Astrocyte of the cerebellum (primary cell): ENCODE measurements around the gene PLPPR1.
"Not testable (repeated sequence)": the region's sequence is repeated elsewhere in the genome, so short reads cannot be mapped to it uniquely, and the experiment has no call there.

Experiments used
- DNase-seq: peaks from one replicate; pipeline ENCODE4 v3.0.0-alpha.2; 2011; ENCODE audit warnings: low read depth
- H3K4me3 ChIP-seq: 2 replicates; pipeline ENCODE4 v1.5.1; 2011; ENCODE audit warnings: mild to moderate bottlenecking, low read depth, low read length, moderate library complexity
- in situ Hi-C: cut with HindIII; loops from 2 replicates; pipeline ENCODE4 v1.10.0; 2017; ENCODE audit warnings: low sequenced_read_pairs
- TF ChIP-seq, protein P1 (sequence below): IDR thresholded peaks from 2 replicates; pipeline ENCODE4 v1.5.1; 2012; ENCODE audit warnings: low read length, low read depth, moderate library complexity, mild to moderate bottlenecking; ENCODE audit errors: missing control alignments

The PLPPR1 gene

DNA sequence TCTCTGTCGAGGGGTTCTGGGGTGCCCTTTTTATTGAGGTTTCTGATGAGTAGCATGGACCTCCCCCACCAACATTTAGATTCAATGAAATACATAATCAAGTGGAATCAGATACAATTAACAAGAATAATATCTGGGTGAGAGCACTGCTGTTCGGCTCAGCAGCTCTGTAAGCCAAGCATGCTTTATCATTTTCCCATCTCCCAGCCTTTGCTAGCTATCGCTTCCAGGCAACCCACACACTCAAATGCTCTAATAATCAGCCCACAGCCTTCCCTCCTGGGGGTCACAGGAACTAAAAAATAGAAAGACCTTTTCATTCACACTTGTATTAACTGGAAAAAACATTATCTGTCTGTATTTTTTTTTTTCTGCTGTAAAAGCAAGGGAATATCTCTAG is 8.9 kb downstream of the PLPPR1 start:
- H3K4me3 ChIP-seq, result no peak overlapping the region
- no peak for DNase-seq
- TF ChIP-seq, protein P1, sequence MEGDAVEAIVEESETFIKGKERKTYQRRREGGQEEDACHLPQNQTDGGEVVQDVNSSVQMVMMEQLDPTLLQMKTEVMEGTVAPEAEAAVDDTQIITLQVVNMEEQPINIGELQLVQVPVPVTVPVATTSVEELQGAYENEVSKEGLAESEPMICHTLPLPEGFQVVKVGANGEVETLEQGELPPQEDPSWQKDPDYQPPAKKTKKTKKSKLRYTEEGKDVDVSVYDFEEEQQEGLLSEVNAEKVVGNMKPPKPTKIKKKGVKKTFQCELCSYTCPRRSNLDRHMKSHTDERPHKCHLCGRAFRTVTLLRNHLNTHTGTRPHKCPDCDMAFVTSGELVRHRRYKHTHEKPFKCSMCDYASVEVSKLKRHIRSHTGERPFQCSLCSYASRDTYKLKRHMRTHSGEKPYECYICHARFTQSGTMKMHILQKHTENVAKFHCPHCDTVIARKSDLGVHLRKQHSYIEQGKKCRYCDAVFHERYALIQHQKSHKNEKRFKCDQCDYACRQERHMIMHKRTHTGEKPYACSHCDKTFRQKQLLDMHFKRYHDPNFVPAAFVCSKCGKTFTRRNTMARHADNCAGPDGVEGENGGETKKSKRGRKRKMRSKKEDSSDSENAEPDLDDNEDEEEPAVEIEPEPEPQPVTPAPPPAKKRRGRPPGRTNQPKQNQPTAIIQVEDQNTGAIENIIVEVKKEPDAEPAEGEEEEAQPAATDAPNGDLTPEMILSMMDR, result no peak
- in situ Hi-C loops, result no loop called here

DNA sequence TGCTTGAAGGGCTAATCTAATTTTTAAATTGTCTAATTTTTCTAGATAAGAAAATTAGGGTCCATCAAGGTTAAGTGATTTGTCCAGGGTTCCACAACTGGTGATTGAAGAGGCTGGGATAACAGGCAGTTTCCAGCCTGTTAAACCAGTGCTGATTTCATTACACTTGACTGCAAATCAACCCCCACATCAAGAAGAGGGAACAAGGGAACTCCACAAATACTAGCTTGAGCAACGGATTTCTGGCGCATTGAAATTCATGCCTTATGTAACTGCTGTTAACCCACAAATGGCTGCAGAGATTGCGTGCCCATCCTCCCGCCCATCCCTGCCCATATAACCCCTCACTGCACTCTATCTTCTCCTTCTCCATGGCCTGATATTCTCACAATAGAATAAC is 10.0 kb downstream of the PLPPR1 start:
- TF ChIP-seq, protein P1, result no peak
- in situ Hi-C loops, result no loop called here
- no peak overlapping the region for H3K4me3 ChIP-seq
- no peak for DNase-seq

DNA sequence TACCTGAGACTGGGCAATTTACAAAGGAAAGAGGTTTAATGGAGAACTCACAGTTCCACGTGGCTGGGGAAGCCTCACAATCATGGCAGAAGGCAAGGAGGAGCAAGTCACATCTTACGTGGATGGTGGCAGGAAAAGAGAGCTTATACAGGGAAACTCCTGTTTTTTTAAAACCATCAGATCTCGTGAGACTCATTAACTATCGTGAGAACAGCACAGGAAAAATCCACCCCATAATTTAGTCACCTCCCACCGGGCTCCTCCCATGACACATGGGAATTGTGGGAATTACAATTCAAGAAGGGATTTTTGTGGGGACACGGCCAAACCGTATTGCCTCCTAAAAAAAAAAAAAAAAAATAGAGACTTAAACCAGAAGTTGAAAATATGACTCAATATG is 11.1 kb downstream of the PLPPR1 start:
- DNase-seq, in situ Hi-C loops, H3K4me3 ChIP-seq: not testable (repeated sequence)

DNA sequence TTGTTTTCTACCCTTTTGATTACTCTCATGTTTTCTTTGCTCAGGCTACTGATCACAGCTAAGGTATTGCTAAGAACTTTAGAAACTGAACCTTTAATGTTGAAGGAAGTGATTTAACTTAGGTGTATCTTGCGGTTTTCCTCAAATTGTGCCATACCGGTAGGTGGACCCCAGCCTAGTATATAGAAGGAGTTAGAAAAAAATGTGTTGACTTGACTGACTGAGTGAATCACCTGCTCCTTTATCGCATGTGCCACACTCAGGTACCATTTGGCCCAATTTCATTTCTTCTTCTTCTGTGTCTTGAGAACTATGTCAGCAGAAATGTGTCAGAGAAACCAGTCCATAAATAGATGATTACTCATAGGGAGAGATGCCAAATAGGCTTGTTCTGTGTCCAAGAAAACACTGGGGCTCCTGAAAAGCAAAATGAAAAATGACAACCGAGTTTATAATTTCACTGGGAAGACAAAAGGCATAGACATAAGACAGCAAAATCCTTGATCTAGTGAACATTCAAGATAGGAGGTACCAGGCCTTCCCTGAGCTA is 19.4 kb downstream of the PLPPR1 start:
- DNase-seq, result no peak
- in situ Hi-C loops, result no loop called here
- TF ChIP-seq, protein P1, result no peak
- no peak overlapping the region for H3K4me3 ChIP-seq

DNA sequence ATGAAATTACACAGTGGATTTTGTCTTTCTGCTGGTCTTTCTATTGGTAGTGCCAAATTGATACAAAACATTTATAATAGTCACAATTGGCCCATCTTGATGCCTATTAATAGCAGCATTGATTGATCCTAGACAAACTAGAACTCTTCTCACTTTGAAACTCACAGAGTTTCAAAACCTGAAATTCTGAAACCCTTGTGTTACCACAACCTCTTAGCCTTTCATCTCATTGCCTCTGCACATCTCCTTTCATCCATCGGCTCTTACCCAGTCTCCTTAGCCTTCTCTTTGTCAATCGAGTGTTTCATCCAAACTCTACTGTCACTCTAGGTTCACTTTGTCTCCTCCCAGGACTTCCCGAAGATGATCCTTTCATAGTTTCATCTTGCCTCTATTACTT is 22.1 kb downstream of the PLPPR1 start:
- in situ Hi-C loops, result no loop called here
- no peak overlapping the region for H3K4me3 ChIP-seq
- DNase-seq, result no peak
- TF ChIP-seq, protein P1, result no peak

DNA sequence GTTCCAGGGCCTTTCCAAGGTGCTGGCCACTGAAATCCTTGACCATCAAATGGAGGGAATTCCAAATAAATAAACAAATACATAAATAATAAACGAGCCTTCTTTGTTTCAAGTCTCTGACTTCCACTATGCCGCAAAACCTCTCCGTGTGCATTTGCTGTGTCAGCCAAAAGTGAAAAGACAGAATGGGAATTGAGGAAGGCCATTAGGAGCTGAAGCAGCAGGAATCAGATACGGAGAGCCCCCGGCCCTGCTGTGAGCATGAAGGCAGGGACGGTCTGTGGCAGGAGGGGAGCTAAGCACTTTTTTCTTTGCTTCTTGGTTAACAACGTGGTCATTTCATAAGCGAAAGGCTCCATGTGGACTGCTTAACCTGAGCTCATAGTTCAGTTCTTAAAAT is 26.1 kb downstream of the PLPPR1 start:
- in situ Hi-C loops, result no loop called here
- TF ChIP-seq, protein P1, result no peak
- DNase-seq, result no peak
- no peak overlapping the region for H3K4me3 ChIP-seq

DNA sequence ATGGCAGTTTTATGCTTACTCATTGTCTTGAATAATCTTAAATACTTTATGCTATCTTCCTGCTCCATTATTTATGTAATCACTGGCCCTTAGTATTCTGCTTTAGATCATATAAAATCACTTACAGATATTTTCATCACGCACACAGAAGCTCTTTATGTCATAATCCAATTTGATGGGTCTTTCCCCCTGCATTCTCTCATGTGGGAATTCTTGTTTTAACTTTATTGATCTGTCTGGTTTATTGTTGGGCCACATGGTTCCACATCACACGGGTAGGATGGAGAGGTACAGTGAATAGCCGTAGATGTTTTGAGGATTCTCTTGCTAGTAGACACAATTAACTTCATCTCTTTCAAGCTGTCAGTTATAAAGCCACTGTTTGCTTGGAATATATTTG is 27.0 kb downstream of the PLPPR1 start:
- in situ Hi-C loops, result no loop called here
- DNase-seq, result no peak
- TF ChIP-seq, protein P1, result no peak
- no peak overlapping the region for H3K4me3 ChIP-seq
